Fibroblast of lung (primary cell): ENCODE data around the gene FAM118A.

Experiments
- CTCF ChIP-seq, 2 donors: IDR thresholded peaks in 1 of 2; conservative IDR thresholded peaks in 1 of 2; 1 replicate in 1 of 2; 2 replicates in 1 of 2; pipeline ENCODE4 v1.5.1; 2011 to 2012; ENCODE audit warnings: low read length in 2 of 2, control low read depth in 1 of 2, inconsistent platforms in 1 of 2, low read depth in 1 of 2, mild to moderate bottlenecking in 1 of 2
- EZH2 ChIP-seq: IDR thresholded peaks from 2 replicates; pipeline ENCODE4 v1.5.1; 2012; ENCODE audit warnings: low read length, control low read depth, mild to moderate bottlenecking; ENCODE audit errors: missing control alignments

- TF ChIP-seq CTCF (conservative IDR thresholded peaks at IDR 0.05 in 1 of 2, IDR thresholded peaks at IDR 0.05 in 1 of 2; ENCODE audit: low read depth in 1 of 2, low read length in 2 of 2): no peak
- no peak for TF ChIP-seq EZH2
Measured at GRCh38 chr22:45312856-45313255, 3.1 kb downstream of the FAM118A start.
